GM12873 (cell line): ENCODE measurements around the gene GRID2.

Experiments
- TF ChIP-seq, protein P1 (sequence below): IDR thresholded peaks from 2 replicates; pipeline ENCODE4 v1.5.1; 2012; ENCODE audit warnings: low read depth, mild to moderate bottlenecking, moderate library complexity, low read length, control low read depth; ENCODE audit not compliant: insufficient read depth; ENCODE audit errors: missing control alignments

The GRID2 gene

DNA sequence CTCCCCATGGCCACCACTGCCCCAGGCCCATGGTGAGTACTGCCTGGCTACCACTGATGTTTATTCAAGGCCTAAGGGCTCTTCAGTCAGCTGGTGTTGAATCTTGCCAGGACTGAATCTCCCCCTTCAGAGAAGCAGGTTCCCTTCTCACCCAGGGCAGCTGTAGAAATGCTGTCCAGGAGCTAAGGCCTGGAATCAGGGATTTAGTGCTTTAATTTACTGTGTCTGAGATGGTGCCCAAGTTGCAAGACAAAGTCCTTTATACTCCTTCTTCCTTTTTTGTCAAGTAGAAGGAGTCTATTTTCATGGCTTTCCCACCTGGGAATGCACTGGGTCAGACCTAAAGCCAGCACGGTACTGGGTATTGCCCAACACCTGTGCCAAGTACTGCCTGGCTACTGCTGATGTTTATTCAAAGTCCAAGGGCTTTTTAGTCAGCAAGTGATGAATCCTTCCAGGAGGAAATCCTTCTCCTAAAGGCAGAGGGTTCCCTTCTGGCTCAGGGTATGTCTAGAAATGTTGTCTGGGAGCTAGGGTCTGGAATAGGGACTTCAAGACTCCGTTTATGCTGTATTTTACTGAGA is 1407.2 kb downstream of the GRID2 start:
- TF ChIP-seq, protein P1, sequence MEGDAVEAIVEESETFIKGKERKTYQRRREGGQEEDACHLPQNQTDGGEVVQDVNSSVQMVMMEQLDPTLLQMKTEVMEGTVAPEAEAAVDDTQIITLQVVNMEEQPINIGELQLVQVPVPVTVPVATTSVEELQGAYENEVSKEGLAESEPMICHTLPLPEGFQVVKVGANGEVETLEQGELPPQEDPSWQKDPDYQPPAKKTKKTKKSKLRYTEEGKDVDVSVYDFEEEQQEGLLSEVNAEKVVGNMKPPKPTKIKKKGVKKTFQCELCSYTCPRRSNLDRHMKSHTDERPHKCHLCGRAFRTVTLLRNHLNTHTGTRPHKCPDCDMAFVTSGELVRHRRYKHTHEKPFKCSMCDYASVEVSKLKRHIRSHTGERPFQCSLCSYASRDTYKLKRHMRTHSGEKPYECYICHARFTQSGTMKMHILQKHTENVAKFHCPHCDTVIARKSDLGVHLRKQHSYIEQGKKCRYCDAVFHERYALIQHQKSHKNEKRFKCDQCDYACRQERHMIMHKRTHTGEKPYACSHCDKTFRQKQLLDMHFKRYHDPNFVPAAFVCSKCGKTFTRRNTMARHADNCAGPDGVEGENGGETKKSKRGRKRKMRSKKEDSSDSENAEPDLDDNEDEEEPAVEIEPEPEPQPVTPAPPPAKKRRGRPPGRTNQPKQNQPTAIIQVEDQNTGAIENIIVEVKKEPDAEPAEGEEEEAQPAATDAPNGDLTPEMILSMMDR, result no peak

DNA sequence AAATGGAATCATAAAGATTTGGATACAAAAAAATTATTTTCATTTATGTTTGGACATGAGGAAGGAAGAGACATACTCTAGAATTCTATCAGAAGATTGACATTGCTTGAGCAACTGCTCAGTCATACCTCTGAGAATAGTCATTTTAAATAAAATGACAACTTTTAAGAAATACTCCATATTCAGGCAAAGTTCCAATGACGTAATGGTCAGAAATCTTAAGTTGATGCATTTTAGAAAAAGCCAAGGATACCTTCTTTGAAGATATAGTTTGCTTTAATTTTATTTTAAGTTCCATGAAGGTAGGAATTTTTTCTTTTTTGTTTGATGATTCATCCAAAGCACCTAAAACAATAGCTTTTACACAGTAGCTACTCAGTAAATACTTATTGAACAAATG is 1414.5 kb downstream of the GRID2 start:
- TF ChIP-seq, protein P1, result no peak

DNA sequence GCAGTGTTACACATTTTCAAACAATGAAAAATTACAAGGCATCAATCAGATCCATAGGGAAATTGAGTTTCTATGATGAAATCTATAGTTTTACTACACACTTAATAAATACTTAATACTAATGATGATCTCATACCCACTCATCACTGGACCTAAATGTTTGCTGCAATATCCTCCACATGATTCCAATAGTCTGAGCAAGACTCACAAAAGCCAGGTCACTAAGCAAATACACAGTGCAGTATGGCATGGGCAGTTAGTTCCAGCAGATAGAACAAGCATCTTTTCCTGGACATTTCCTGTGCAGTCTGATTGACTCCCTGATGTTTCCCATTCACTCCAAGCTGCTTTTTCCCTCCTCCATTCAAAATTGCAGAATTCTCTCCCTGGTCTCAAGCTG is 1415.8 kb downstream of the GRID2 start:
- TF ChIP-seq, protein P1, result no peak

DNA sequence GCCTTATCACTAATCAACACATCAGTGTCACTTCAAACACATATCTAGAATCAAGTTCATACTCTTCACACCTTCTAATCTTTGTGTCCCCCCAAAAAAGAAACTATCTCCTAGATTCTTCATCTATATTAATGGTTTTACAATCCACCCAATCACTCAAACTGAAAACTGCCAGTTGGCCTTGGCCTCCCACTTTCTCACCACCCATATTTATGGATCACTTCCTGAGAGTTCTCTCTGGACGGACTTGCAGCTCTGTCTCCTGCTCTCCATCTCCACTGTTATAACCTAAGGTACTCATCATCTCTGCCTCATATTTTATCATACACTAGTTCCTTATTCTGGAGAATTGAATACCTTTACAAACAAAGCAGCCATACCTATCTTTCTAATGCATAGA is 1418.7 kb downstream of the GRID2 start:
- TF ChIP-seq, protein P1, result no peak

DNA sequence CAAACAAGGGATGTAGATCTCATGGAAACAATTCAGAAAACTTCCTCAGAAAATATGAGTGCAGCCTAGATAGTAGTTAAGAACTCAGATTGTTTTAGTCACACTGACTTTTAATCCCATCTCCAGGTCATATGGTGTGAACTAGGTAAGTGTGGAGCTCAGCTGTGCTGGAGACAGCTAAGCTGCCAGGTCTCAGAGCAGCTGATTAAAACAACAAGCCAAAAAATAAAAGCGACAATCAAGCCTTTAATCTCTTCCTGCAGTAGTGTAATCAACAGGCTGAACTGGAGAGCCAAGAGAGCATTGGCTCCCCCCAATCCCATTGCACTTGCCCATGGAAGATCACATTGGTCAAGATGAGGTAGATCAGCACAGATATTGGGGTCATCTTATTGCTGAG is 1426.5 kb downstream of the GRID2 start:
- TF ChIP-seq, protein P1, result no peak

DNA sequence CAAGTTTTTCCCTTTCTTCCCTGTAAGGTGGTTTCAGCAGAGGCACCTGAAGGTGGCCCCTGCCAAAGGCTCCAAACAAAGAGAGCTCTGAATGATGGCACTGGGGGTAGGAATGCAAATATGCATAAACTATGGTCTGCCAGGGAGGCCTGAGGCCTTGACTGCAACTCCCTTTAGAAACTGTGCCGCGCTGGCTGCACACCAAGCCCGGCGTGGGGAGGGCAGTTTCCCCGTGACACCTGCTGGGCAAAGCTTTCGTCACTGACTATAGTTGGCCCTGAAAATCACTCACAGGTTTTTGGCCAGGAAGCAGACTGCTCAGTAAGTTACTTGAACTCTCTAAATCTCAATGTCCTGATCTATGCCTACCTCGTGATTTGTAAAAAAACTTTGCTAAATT is 1427.0 kb downstream of the GRID2 start:
- TF ChIP-seq, protein P1, result no peak

DNA sequence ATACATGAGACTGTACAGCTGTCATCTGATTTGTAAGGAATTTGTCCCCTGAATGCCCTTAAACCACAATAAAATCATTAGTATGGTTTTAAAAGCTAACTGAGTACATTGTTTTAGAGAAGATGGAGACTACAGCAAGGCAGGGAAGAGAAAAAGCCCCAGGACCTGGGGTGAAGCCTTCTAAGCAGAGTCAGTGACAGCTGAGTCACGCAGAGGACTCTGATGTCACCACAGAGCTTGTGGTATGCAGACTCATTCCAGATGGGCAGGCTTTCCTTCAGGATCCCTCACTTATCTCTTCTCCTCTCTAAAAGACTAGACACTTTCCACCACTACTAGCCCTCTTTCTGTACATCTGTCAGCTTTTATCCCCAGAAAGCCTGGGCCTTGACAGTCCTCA is 1427.7 kb downstream of the GRID2 start:
- TF ChIP-seq, protein P1, result no peak
